Measurements from ENCODE around the gene EPS15.
"Not testable (repeated sequence)": the region's sequence is repeated elsewhere in the genome, so short reads cannot be mapped to it uniquely, and the experiment has no call there.

The EPS15 gene

GRCh38 chr1:51439053-51439452 lies 80.0 kb downstream of the EPS15 start:
- TF ChIP-seq EZH2phosphoT487 (conservative IDR thresholded peaks at IDR 0.05; ENCODE audit: low read length) (no peak), CTCF (IDR thresholded peaks at IDR 0.05; ENCODE audit: insufficient read depth, low read length, poor library complexity, severe bottlenecking) (no peak)
- no peak overlapping the region for H3K4me2 ChIP-seq (ENCODE audit: low read depth, low read length, poor library complexity, severe bottlenecking)

GRCh38 chr1:51437391-51437790 lies 81.7 kb downstream of the EPS15 start:
- not testable (repeated sequence) for H3K9me2 ChIP-seq (replicated peaks; ENCODE audit: insufficient read depth, low read length); H4K20me1 ChIP-seq (ENCODE audit: low read depth, low read length); H3K79me2 ChIP-seq (ENCODE audit: insufficient read depth, low read length); H3K9ac ChIP-seq (ENCODE audit: low read length); H3K4me2 ChIP-seq (ENCODE audit: low read depth, low read length, poor library complexity, severe bottlenecking); H3K9me3 ChIP-seq (ENCODE audit: insufficient read depth, low read length); H3K27ac ChIP-seq (ENCODE audit: low read depth, low read length); H3K4me3 ChIP-seq (ENCODE audit: insufficient read depth, low read length, poor library complexity, severe bottlenecking); H3K27me3 ChIP-seq (ENCODE audit: low read length); H3F3A ChIP-seq (ENCODE audit: insufficient read depth); H2AFZ ChIP-seq (ENCODE audit: low read depth, low read length, severe bottlenecking)
- peaks cover 19% of the 10 kb centered on the region; the same call in 1 of the 2 replicates for H3K36me3 ChIP-seq (ENCODE audit: low read length)

More at GRCh38 chr1:51439053-51439452, 80.0 kb downstream of the EPS15 start:
- Histone ChIP-seq H2AFZ (ENCODE audit: low read depth, low read length, severe bottlenecking) (no peak overlapping the region), H3K9me3 (ENCODE audit: insufficient read depth, low read length) (no peaks in the 10 kb centered on the region), H3K9ac (ENCODE audit: low read length) (no peak overlapping the region), H3K9me2 (replicated peaks; ENCODE audit: insufficient read depth, low read length) (no peaks in the 10 kb centered on the region), H3K79me2 (ENCODE audit: insufficient read depth, low read length) (no peaks in the 10 kb centered on the region), H3K36me3 (ENCODE audit: low read length) (peaks cover 23% of the 10 kb centered on the region; the same call in 1 of the 2 replicates), H3K27ac (ENCODE audit: low read depth, low read length) (no peak overlapping the region), H3K27me3 (ENCODE audit: low read length) (no peaks in the 10 kb centered on the region), H3F3A (ENCODE audit: insufficient read depth) (peaks cover 6% of the 10 kb centered on the region), H3K4me3 (ENCODE audit: insufficient read depth, low read length, poor library complexity, severe bottlenecking) (no peak overlapping the region), H4K20me1 (ENCODE audit: low read depth, low read length) (no peaks in the 10 kb centered on the region)

- Histone ChIP-seq H3F3A (ENCODE audit: insufficient read depth) (peaks cover 4% of the 10 kb centered on the region; the same call in 1 of the 2 replicates), H3K27me3 (ENCODE audit: low read length) (no peaks in the 10 kb centered on the region), H3K9me2 (replicated peaks; ENCODE audit: insufficient read depth, low read length) (no peaks in the 10 kb centered on the region), H3K9me3 (ENCODE audit: insufficient read depth, low read length) (no peaks in the 10 kb centered on the region), H3K36me3 (ENCODE audit: low read length) (peaks cover 18% of the 10 kb centered on the region; the same call in 1 of the 2 replicates), H3K4me2 (ENCODE audit: low read depth, low read length, poor library complexity, severe bottlenecking) (no peak overlapping the region), H3K4me3 (ENCODE audit: insufficient read depth, low read length, poor library complexity, severe bottlenecking) (no peak overlapping the region), H4K20me1 (ENCODE audit: low read depth, low read length) (no peaks in the 10 kb centered on the region), H3K79me2 (ENCODE audit: insufficient read depth, low read length) (no peaks in the 10 kb centered on the region), H3K27ac (ENCODE audit: low read depth, low read length) (no peak overlapping the region), H3K9ac (ENCODE audit: low read length) (no peak overlapping the region), H2AFZ (ENCODE audit: low read depth, low read length, severe bottlenecking) (no peak overlapping the region)
- TF ChIP-seq CTCF (IDR thresholded peaks at IDR 0.05; ENCODE audit: insufficient read depth, low read length, poor library complexity, severe bottlenecking): no peak
- TF ChIP-seq EZH2phosphoT487 (conservative IDR thresholded peaks at IDR 0.05; ENCODE audit: low read length): no peak
These were observed 83.2 kb downstream of the EPS15 start for GRCh38 chr1:51435878-51436277.

- TF ChIP-seq EZH2phosphoT487 (conservative IDR thresholded peaks at IDR 0.05; ENCODE audit: low read length): no peak
- TF ChIP-seq CTCF (IDR thresholded peaks at IDR 0.05; ENCODE audit: insufficient read depth, low read length, poor library complexity, severe bottlenecking): no peak
- Histone ChIP-seq H3K4me3 (ENCODE audit: insufficient read depth, low read length, poor library complexity, severe bottlenecking) (no peak overlapping the region), H3K36me3 (ENCODE audit: low read length) (peaks cover 7% of the 10 kb centered on the region; the same call in 1 of the 2 replicates), H3K9me3 (ENCODE audit: insufficient read depth, low read length) (no peaks in the 10 kb centered on the region), H3K79me2 (ENCODE audit: insufficient read depth, low read length) (no peaks in the 10 kb centered on the region), H2AFZ (ENCODE audit: low read depth, low read length, severe bottlenecking) (no peak overlapping the region), H3K9ac (ENCODE audit: low read length) (no peak overlapping the region), H3K27me3 (ENCODE audit: low read length) (no peaks in the 10 kb centered on the region), H3K27ac (ENCODE audit: low read depth, low read length) (no peak overlapping the region), H3F3A (ENCODE audit: insufficient read depth) (no peaks in the 10 kb centered on the region), H3K4me2 (ENCODE audit: low read depth, low read length, poor library complexity, severe bottlenecking) (no peak overlapping the region), H4K20me1 (ENCODE audit: low read depth, low read length) (no peaks in the 10 kb centered on the region), H3K9me2 (replicated peaks; ENCODE audit: insufficient read depth, low read length) (no peaks in the 10 kb centered on the region)
These were observed 85.0 kb downstream of the EPS15 start for GRCh38 chr1:51433972-51434510.
